H1 (cell line): ENCODE data around the gene COL9A2. TPM values are rescaled to one million over a fixed set of nuclear protein-coding genes. Genes with fewer than 3 reads are reported as not detected.

ENCODE experiments used
- CTCF ChIA-PET: fragments of 300-600 bp; sonication (Branson Sonifier 250); formaldehyde crosslinking; loops from one replicate; lab custom pipeline; 2021; ENCODE audit not compliant: partially characterized antibody; lab: Charles Lee
- POLR2A ChIA-PET: fragments of 300-600 bp; sonication (Branson Sonifier 250); formaldehyde crosslinking; loops from one replicate; lab custom pipeline; 2021; ENCODE audit warnings: inconsistent platforms; ENCODE audit not compliant: partially characterized antibody; lab: Charles Lee
- DNase-seq, 2 experiments: peaks; one replicate each; pipeline versions ENCODE4 v3.0.0 to v3.0.0-alpha.2; 2010 to 2022; ENCODE audit warnings: low spot score in 2 of 2, low read depth in 1 of 2, mixed read lengths in 1 of 2
- FAIRE-seq: peaks from 2 replicates; lab custom pipeline; 2011; peaks lifted over from hg19 to GRCh38; lab: Jason Lieb, UNC
- H2AFZ ChIP-seq: 2 replicates; pipeline ENCODE4 v1.8.1; 2012; ENCODE audit warnings: low read length, inconsistent platforms
- H2AK5ac ChIP-seq: 2 replicates; pipeline ENCODE4 v1.6.1; 2013; ENCODE audit warnings: low read depth, low read length
- H2BK120ac ChIP-seq: replicated peaks from 2 replicates; pipeline ENCODE3; 2013; ENCODE audit warnings: low read depth, low read length, inconsistent platforms
- H2BK12ac ChIP-seq: 2 replicates; pipeline ENCODE4 v1.6.1; 2013; ENCODE audit warnings: low read depth, low read length
- H2BK15ac ChIP-seq: 2 replicates; pipeline ENCODE4 v1.6.1; 2013; ENCODE audit warnings: low read length
- H2BK20ac ChIP-seq: 2 replicates; pipeline ENCODE4 v1.6.1; 2013; ENCODE audit warnings: low read length
- H2BK5ac ChIP-seq: 2 replicates; pipeline ENCODE4 v1.6.1; 2013; ENCODE audit warnings: low read depth, low read length
- H3K14ac ChIP-seq: 2 replicates; pipeline ENCODE4 v1.6.1; 2013; ENCODE audit warnings: inconsistent platforms; ENCODE audit not compliant: insufficient read length
- H3K18ac ChIP-seq: 2 replicates; pipeline ENCODE4 v1.6.1; 2013; ENCODE audit warnings: low read length; ENCODE audit errors: extremely low read depth
- H3K23ac ChIP-seq: 2 replicates; pipeline ENCODE4 v1.6.1; 2013; ENCODE audit warnings: inconsistent platforms; ENCODE audit not compliant: insufficient read length
- H3K23me2 ChIP-seq: 2 replicates; pipeline ENCODE4 v1.6.1; 2013; ENCODE audit warnings: low read depth, low read length
- H3K27ac ChIP-seq: 2 replicates; pipeline ENCODE4 v1.6.1; 2011; ENCODE audit warnings: low read depth, low read length, inconsistent platforms
- H3K27me3 ChIP-seq, 4 experiments: replicated peaks in 1 of 4; 1 replicate in 1 of 4; 2 replicates in 3 of 4; pipeline versions ENCODE4 v1.6.1 to v1.8.1; 2011 to 2013; ENCODE audit warnings: low read length in 3 of 4, mild to moderate bottlenecking in 3 of 4, inconsistent platforms in 2 of 4, mixed read lengths in 2 of 4, moderate library complexity in 1 of 4; ENCODE audit not compliant: control insufficient read depth in 3 of 4, insufficient read depth in 3 of 4; ENCODE audit errors: extremely low read depth in 1 of 4
- H3K36me3 ChIP-seq, 4 experiments: 2 replicates each; pipeline versions ENCODE4 v1.6.1 to v1.8.1; 2011 to 2013; ENCODE audit warnings: mild to moderate bottlenecking in 4 of 4, low read length in 3 of 4, moderate library complexity in 2 of 4, control low read depth in 1 of 4, inconsistent platforms in 1 of 4; ENCODE audit not compliant: insufficient read depth in 4 of 4, control insufficient read depth in 2 of 4
- H3K4ac ChIP-seq: replicated peaks from 2 replicates; pipeline ENCODE3; 2013; ENCODE audit warnings: low read length, low read depth, mixed read lengths, inconsistent platforms; ENCODE audit not compliant: insufficient read length
- H3K4me1 ChIP-seq, 4 experiments: replicated peaks in 1 of 4; 1 replicate in 1 of 4; 2 replicates in 3 of 4; pipeline versions ENCODE4 v1.6.1 to v1.8.1; 2011 to 2013; ENCODE audit warnings: low read length in 3 of 4, inconsistent platforms in 2 of 4, mixed read lengths in 1 of 4; ENCODE audit not compliant: insufficient read depth in 4 of 4, control insufficient read depth in 3 of 4
- H3K4me2 ChIP-seq, 2 experiments: 2 replicates each; pipeline versions ENCODE4 v1.6.1 to v1.8.1; 2011 to 2013; ENCODE audit warnings: low read depth in 2 of 2, low read length in 2 of 2, control low read depth in 1 of 2, inconsistent platforms in 1 of 2, mild to moderate bottlenecking in 1 of 2; ENCODE audit not compliant: insufficient read depth in 1 of 2
- H3K4me3 ChIP-seq, 4 experiments: fragments of 200-600, 300-600 bp in 1 of 4; sonication (generic), shearing (Covaris generic), sonication (Bioruptor Twin) in 1 of 4; 2 replicates each; pipeline versions ENCODE4 v1.5.1 to v1.8.1; 2011 to 2016; ENCODE audit warnings: low read length in 4 of 4, low read depth in 3 of 4, control low read depth in 2 of 4, inconsistent platforms in 2 of 4, mild to moderate bottlenecking in 2 of 4, mixed read lengths in 1 of 4, moderate library complexity in 1 of 4; ENCODE audit not compliant: insufficient read depth in 2 of 4; ENCODE audit errors: extremely low read depth in 1 of 4
- H3K56ac ChIP-seq: replicated peaks from 2 replicates; pipeline ENCODE3; 2013; ENCODE audit warnings: low read depth, mild to moderate bottlenecking, mixed read lengths, low read length, inconsistent platforms; ENCODE audit not compliant: insufficient read length
- H3K79me1 ChIP-seq: 2 replicates; pipeline ENCODE4 v1.6.1; 2013; ENCODE audit warnings: low read depth, low read length, control low read depth
- H3K79me2 ChIP-seq, 2 experiments: 2 replicates each; pipeline versions ENCODE4 v1.6.1 to v1.8.1; 2012 to 2013; ENCODE audit warnings: low read length in 2 of 2, mild to moderate bottlenecking in 2 of 2, inconsistent platforms in 1 of 2; ENCODE audit not compliant: insufficient read depth in 2 of 2, control insufficient read depth in 1 of 2
- H3K9ac ChIP-seq, 4 experiments: replicated peaks in 1 of 4; 1 replicate in 1 of 4; 2 replicates in 3 of 4; pipeline versions ENCODE4 v1.6.1 to v1.8.1; 2011 to 2013; ENCODE audit warnings: low read depth in 3 of 4, low read length in 3 of 4, control low read depth in 2 of 4, mild to moderate bottlenecking in 2 of 4, moderate library complexity in 2 of 4, inconsistent platforms in 1 of 4; ENCODE audit errors: extremely low read depth in 1 of 4
- H3K9me3 ChIP-seq, 2 experiments: 2 replicates each; pipeline versions ENCODE4 v1.6.1 to v1.8.1; 2012 to 2013; ENCODE audit warnings: mild to moderate bottlenecking in 2 of 2, moderate library complexity in 2 of 2, control low read depth in 1 of 2, inconsistent platforms in 1 of 2, low read depth in 1 of 2, low read length in 1 of 2, mixed read lengths in 1 of 2; ENCODE audit not compliant: insufficient read depth in 2 of 2
- H4K20me1 ChIP-seq, 2 experiments: replicated peaks in 1 of 2; 2 replicates each; pipeline versions ENCODE3 to v1.8.1; 2011 to 2013; ENCODE audit warnings: inconsistent platforms in 2 of 2, low read length in 2 of 2, mild to moderate bottlenecking in 1 of 2; ENCODE audit not compliant: insufficient read depth in 2 of 2, control insufficient read depth in 1 of 2
- H4K5ac ChIP-seq: 2 replicates; pipeline ENCODE4 v1.6.1; 2013; ENCODE audit warnings: low read length, low read depth, mixed read lengths, inconsistent platforms; ENCODE audit not compliant: insufficient read length
- H4K8ac ChIP-seq: 2 replicates; pipeline ENCODE4 v1.8.0; 2013; ENCODE audit warnings: mild to moderate bottlenecking, moderate library complexity, low read length, inconsistent platforms; ENCODE audit not compliant: insufficient read depth; ENCODE audit errors: extremely low read depth
- H4K91ac ChIP-seq: replicated peaks from 2 replicates; pipeline ENCODE3; 2013; ENCODE audit warnings: low read length, mixed read lengths, inconsistent platforms; ENCODE audit not compliant: insufficient read length
- BACH1 ChIP-seq: IDR thresholded peaks from 2 replicates; pipeline ENCODE4 v1.6.1; 2012; ENCODE audit warnings: low read length, improper control_type of control experiment
- FOSL1 ChIP-seq: IDR thresholded peaks from 2 replicates; pipeline ENCODE4 v1.6.1; 2011; ENCODE audit warnings: mild to moderate bottlenecking, low read depth, low read length, moderate library complexity; ENCODE audit not compliant: insufficient read depth
- KDM4A ChIP-seq: IDR thresholded peaks from one replicate; pipeline ENCODE4 v1.7.1; 2012; ENCODE audit warnings: low read depth, mild to moderate bottlenecking, moderate library complexity, low read length, inconsistent platforms; ENCODE audit not compliant: severe bottlenecking
- NRF1 ChIP-seq: IDR thresholded peaks from 2 replicates; pipeline ENCODE4 v1.6.1; 2011; ENCODE audit warnings: mild to moderate bottlenecking, low read depth, low read length, improper control_type of control experiment
- RAD21 ChIP-seq, 2 experiments: IDR thresholded peaks in 1 of 2; conservative IDR thresholded peaks in 1 of 2; 2 replicates each; pipeline ENCODE4 v1.6.1; 2011; ENCODE audit warnings: low read depth in 2 of 2, low read length in 2 of 2, improper control_type of control experiment in 1 of 2, inconsistent platforms in 1 of 2, mild to moderate bottlenecking in 1 of 2, moderate library complexity in 1 of 2
- TBP ChIP-seq: IDR thresholded peaks from 2 replicates; pipeline ENCODE4 v1.6.1; 2011; ENCODE audit warnings: low read depth, low read length, improper control_type of control experiment
- polyA plus RNA-seq, 7 experiments: library from polyadenylated mRNA; depleted of rRNA in 3 of 7; stranded (reverse) in 5 of 7; unstranded in 2 of 7; fragments of >200 nt in 5 of 7; fragments of 200-250 nt in 2 of 7; gene quantifications; 1 replicate in 5 of 7; 2 replicates in 1 of 7; 4 replicates in 1 of 7; pipeline versions ENCODE4 v1.2.1 to v1.2.3, GENCODE V29; 2011 to 2013; ENCODE audit warnings: missing spikeins in 2 of 7, mixed read lengths in 2 of 7
- total RNA-seq: library from RNA; stranded (reverse); fragmentation: NEBNext Ultra II Directional; extraction: Animal tissue kit (Norgen Biotek cat#: 25700); gene quantifications from 2 replicates; pipeline ENCODE4 v1.2.1, GENCODE V29; 2021

Gene COL9A2
- total and polyA plus RNA-seq, 2 of the 8 experiments (the other 6 are each of a cell fraction or from before 2014, with no cell fraction given), result 3.2 to 3.3 TPM

DNA sequence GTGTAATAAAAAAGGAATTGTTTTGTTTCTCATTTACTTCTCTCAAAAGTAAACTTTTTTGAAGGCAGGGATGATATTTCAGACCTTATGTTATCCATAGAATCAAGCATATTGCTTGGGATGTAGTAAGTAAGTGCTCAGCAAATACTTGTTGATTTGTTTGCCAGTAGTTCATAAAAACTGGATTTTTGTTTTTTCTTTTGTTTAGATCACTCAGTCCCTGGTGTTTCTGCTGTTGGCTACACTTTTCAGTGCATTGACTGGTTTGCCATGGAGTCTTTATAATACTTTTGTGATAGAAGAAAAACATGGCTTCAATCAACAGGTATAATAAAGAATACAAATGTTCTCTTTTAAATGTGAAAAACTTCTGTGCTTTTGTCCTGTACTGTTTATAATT is 48.9 kb downstream of the COL9A2 start:
- CTCF ChIA-PET, result interaction anchor here (0.6 kb wide), 2 partner anchors 149 to 235 kb away, joined by 3 to 4 read pairs; no protein-coding TSS in a partner anchor
- no peak overlapping the region for H4K8ac ChIP-seq
- no peak overlapping the region for H3K27ac ChIP-seq
- TF ChIP-seq TBP, result no peak
- TF ChIP-seq RAD21 (IDR thresholded peaks at IDR 0.05 in 1 of 2, conservative IDR thresholded peaks at IDR 0.05 in 1 of 2; ENCODE audit: low read depth in 2 of 2, low read length in 2 of 2), result no peak
- TF ChIP-seq KDM4A, result no peak
- no peak for TF ChIP-seq BACH1
- TF ChIP-seq FOSL1, result no peak
- TF ChIP-seq NRF1, result no peak

More for the DNA sequence above, 48.9 kb downstream of the COL9A2 start:
- Histone ChIP-seq H3K14ac (no peak overlapping the region), H3K23me2 (no peaks in the 10 kb centered on the region; the same call in 1 of the 2 replicates), H4K5ac (no peak overlapping the region), H3K23ac (no peak overlapping the region), H3K9me3 (no peaks in the 10 kb centered on the region), H2BK12ac (no peak overlapping the region), H3K56ac (no peak overlapping the region), H2BK120ac (no peak overlapping the region), H3K18ac (no peak overlapping the region), H3K36me3 (peaks cover 6 to 55% (median 19%) of the 10 kb centered on the region in 4 experiments; a peak in 7 of 8 replicates), H3K9ac (no peak overlapping the region), H2AFZ (no peak overlapping the region), H2AK5ac (no peak overlapping the region), H4K20me1 (peaks cover 1 to 2% of the 10 kb centered on the region in 2 experiments), H3K27me3 (no peaks in the 10 kb centered on the region), H3K4ac (no peak overlapping the region), H3K4me3 (no peak overlapping the region), H3K79me2 (no peaks in the 10 kb centered on the region; a peak in 2 of 4 replicates), H3K79me1 (no peaks in the 10 kb centered on the region), H2BK15ac (no peak overlapping the region), H3K4me2 (no peak overlapping the region), H4K91ac (no peak overlapping the region), H2BK20ac (no peak overlapping the region), H2BK5ac (no peak overlapping the region), H3K4me1 (no peaks in the 10 kb centered on the region)
- POLR2A ChIA-PET, result no interaction called here
- DNase-seq (no peak), FAIRE-seq (no peak)
